HFF-Myc (cell line): ENCODE measurements around the gene NEGR1.

ENCODE experiments used
- DNase-seq: peaks from one replicate; pipeline ENCODE4 v3.0.0-alpha.2; 2011; ENCODE audit warnings: low read depth; ENCODE audit errors: extremely low read depth
- H3K4me3 ChIP-seq: replicated peaks from 2 replicates; pipeline ENCODE4 v1.5.1; 2011; ENCODE audit warnings: low read depth, mild to moderate bottlenecking, control low read depth, low read length
- TF ChIP-seq, protein P1 (sequence below): IDR thresholded peaks from 2 replicates; pipeline ENCODE4 v1.5.1; 2012; ENCODE audit warnings: mild to moderate bottlenecking, low read depth, low read length, control low read depth; ENCODE audit errors: missing control alignments

NEGR1 gene

DNA sequence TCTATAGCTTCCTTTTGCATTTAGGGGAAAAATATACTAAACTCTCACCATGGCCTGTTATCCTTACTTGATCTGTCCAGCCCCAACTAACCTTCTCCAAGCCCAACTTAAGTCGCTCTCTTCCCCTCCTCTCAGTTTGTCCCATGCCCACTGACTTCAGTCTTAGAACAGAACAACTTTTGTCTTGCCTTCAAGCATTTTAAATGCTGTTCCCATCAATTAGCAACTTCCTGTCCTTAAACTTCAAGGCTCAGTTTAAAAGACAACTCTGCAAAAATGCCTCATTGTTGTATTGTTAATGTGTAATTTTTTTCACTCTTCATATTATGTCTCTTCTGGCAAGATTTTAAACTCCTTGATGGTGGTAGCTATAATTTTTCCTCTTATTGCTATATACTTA lies 526.9 kb downstream of the NEGR1 start:
- no peak for DNase-seq
- H3K4me3 ChIP-seq: no peak overlapping the region
- TF ChIP-seq, protein P1, sequence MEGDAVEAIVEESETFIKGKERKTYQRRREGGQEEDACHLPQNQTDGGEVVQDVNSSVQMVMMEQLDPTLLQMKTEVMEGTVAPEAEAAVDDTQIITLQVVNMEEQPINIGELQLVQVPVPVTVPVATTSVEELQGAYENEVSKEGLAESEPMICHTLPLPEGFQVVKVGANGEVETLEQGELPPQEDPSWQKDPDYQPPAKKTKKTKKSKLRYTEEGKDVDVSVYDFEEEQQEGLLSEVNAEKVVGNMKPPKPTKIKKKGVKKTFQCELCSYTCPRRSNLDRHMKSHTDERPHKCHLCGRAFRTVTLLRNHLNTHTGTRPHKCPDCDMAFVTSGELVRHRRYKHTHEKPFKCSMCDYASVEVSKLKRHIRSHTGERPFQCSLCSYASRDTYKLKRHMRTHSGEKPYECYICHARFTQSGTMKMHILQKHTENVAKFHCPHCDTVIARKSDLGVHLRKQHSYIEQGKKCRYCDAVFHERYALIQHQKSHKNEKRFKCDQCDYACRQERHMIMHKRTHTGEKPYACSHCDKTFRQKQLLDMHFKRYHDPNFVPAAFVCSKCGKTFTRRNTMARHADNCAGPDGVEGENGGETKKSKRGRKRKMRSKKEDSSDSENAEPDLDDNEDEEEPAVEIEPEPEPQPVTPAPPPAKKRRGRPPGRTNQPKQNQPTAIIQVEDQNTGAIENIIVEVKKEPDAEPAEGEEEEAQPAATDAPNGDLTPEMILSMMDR: no peak

DNA sequence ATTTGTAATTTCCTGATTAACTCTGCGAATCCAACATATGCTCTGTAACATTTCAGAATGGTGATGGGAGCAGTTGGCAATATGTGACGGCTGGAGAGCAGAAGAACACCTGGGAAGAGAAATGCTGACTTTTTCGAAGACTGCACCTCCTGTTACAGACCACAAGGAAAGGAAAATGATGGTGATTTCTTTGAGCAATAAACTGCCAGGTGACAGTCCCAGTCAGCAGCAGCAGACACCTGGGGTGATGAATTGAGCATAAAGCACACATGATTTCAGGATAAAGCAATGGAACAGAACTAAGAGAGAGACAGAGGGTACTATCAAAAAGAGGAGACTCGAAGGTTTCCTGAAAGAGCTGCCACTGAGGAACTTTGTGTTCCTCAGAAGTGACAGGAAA lies 528.6 kb downstream of the NEGR1 start:
- H3K4me3 ChIP-seq: no peak overlapping the region
- DNase-seq: no peak
- TF ChIP-seq, protein P1: no peak

DNA sequence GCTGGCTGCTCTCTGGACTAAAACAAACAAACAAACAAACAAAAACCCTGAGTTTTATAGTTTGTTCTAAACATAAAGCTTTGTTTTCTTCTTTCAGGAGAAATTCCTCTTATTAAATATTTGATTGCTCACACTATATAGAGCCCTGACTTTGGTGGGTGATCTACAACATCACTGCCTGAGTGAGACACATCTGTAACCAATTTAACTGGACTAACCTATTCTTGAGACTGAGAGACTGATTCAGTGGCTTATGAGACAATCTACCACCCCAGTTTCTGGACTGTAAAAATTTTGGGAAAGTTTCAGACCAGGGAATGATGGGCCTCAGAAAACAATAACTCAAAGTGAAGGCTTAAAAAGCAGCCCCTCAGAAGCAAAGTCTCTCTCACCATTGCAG lies 537.0 kb downstream of the NEGR1 start:
- DNase-seq: no peak
- TF ChIP-seq, protein P1: no peak
- H3K4me3 ChIP-seq: no peak overlapping the region

DNA sequence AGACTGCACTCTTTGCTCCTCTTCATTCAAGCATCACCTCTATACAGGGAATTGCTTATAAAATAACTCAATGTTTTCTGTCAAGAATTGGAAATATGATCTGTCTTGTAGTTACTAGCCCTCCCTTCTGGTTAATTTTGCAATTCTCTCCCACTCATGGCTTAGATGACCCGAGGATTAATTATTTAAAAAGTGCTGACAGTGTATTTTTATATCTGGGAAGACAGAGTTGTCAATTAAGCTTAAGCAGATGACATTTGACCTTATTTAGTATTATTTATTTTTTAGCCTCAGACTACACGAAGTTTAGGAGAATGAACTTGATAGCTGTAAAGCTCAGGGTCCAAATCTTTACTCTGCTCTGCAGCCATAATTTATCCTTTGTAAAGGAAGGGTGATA lies 538.5 kb downstream of the NEGR1 start:
- no peak overlapping the region for H3K4me3 ChIP-seq
- no peak for DNase-seq
- TF ChIP-seq, protein P1: no peak

DNA sequence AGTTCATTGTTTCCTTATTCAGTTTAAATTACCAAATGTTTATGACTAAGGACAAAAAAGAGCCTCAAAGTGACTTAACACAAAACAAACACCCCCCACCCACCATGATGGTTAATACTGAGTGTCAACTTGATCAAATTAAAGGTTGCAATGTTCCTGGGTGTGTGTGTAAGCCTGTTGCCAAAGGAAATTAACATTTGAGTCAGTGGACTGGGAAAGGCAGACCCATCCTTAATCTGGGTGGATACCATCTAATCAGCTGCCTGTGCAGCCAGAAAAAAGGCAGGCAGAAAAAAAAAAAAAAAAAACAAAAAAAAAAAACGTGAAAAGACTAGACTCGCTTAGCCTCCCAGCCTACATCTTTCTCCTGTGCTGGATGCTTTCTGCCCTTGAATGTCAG lies 543.4 kb downstream of the NEGR1 start:
- TF ChIP-seq, protein P1: no peak
- no peak for DNase-seq
- no peak overlapping the region for H3K4me3 ChIP-seq

DNA sequence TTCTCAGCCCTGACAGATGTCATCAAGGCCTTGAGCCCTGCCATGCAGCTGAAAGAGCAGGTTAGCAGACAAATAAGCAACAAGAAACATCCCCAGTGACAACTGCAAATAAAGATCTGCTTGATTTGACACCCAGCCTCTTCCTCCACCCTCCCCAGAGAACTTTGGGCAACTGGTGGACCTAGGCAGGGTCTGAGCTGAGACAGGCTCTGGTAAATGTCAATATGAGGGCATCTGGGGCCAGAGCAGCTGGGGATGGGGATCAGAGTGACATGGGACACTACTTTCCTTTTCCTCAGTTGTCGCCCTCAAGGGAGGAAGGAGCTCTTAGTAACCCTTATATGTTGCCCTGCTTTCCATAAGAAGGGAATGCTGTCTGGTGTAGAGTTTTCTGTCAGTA lies 544.1 kb downstream of the NEGR1 start:
- TF ChIP-seq, protein P1: no peak
- DNase-seq: no peak
- H3K4me3 ChIP-seq: no peak overlapping the region

DNA sequence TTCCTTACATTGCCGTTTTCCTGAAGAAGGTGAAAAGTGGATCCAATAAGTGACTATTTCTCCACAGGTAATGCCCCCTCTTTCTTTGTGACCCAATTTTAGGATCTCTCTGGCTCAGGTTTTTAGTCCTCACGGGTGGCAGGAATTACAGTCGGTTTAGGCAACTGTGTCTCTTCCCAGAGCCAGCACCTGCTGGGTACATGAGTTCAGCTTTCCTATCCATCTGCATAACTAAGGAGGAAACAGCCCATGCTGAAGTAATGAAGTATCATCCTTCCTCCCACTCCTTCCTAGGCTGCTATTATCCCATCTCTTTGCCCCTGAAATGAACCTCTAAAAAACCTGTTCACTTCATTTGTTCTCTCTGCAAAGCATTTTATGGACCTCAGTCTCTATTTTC lies 544.6 kb downstream of the NEGR1 start:
- no peak overlapping the region for H3K4me3 ChIP-seq
- no peak for DNase-seq
- TF ChIP-seq, protein P1: no peak
